ENCODE measurements around the gene LELP1.

DNA sequence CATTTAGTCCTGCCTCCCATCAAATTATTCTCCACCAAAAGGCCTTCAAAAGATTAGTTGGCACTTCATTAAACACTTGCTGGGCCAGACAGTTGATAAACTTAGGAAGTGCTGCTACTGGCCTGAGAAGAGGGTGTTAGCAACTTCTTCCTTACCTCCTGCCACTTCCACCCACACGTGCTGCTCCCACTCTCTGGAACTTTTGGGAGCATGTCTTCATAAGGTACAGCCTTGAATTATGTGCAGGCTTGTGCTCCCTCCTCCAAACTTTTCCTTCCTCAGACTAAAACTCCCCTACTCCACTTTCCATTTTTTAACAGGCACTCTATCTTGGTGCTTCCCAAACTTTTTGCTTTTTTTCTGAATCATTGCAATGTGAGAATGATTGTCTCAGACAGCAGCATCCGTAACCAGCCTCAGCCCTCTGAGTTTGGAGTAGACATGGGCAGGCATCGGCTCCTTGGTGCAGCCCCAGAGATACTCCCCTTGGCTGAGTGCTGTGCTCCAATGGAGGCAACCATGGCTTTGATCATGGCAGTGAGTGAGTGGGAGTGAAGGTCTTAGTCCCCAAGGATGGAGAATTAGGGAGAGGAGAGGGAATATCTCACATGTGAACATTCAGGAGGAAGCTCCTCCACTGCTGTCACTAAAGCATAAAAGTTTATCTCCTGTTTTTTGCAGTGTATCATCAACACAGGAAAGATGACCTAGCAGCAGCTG, 8.7 kb upstream of the LELP1 start:
- TF ChIP-seq, protein P1, sequence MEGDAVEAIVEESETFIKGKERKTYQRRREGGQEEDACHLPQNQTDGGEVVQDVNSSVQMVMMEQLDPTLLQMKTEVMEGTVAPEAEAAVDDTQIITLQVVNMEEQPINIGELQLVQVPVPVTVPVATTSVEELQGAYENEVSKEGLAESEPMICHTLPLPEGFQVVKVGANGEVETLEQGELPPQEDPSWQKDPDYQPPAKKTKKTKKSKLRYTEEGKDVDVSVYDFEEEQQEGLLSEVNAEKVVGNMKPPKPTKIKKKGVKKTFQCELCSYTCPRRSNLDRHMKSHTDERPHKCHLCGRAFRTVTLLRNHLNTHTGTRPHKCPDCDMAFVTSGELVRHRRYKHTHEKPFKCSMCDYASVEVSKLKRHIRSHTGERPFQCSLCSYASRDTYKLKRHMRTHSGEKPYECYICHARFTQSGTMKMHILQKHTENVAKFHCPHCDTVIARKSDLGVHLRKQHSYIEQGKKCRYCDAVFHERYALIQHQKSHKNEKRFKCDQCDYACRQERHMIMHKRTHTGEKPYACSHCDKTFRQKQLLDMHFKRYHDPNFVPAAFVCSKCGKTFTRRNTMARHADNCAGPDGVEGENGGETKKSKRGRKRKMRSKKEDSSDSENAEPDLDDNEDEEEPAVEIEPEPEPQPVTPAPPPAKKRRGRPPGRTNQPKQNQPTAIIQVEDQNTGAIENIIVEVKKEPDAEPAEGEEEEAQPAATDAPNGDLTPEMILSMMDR (IDR thresholded peaks at IDR 0.05) = no peak
- no peak for TF ChIP-seq POLR2A (IDR thresholded peaks at IDR 0.05)

All from Peyer's patch (tissue), 4 donors.